Uterus (tissue), 4 donors: ENCODE measurements around the gene SLC16A1. TPM values are rescaled to one million over a fixed set of nuclear protein-coding genes. Genes with fewer than 3 reads are reported as not detected.
A peak's percentile ranks its signal among the peaks of the same experiment; 100 is the strongest.
"Not testable (repeated sequence)": the region's sequence is repeated elsewhere in the genome, so short reads cannot be mapped to it uniquely, and the experiment has no call there.

ENCODE experiments used
- DNase-seq, 2 donors: peaks; one replicate each; pipeline ENCODE4 v3.0.0-alpha.2; 2019 to 2020
- H3K27ac ChIP-seq, 2 donors: fragments of 200-600 bp; sonication (generic); 1 replicate in 1 of 2; 2 replicates in 1 of 2; pipeline ENCODE4 v1.5.1; 2016 to 2018
- H3K27me3 ChIP-seq, 2 donors: fragments of 200-600 bp; sonication (generic); one replicate each; pipeline ENCODE4 v1.5.1; 2018 to 2019; ENCODE audit warnings: control low read depth in 1 of 2
- H3K36me3 ChIP-seq, 2 donors: fragments of 200-600 bp; sonication (generic); one replicate each; pipeline ENCODE4 v1.5.1; 2019; ENCODE audit warnings: control low read depth in 1 of 2
- H3K4me1 ChIP-seq, 2 donors: fragments of 200-600 bp; sonication (generic); one replicate each; pipeline ENCODE4 v1.5.1; 2018 to 2019; ENCODE audit warnings: control low read depth in 1 of 2
- H3K4me3 ChIP-seq, 2 donors: fragments of 200-600 bp; sonication (generic); 1 replicate in 1 of 2; 2 replicates in 1 of 2; pipeline ENCODE4 v1.5.1; 2018 to 2019; ENCODE audit warnings: mild to moderate bottlenecking in 1 of 2
- H3K9me3 ChIP-seq, 2 donors: fragments of 200-600 bp; sonication (generic); one replicate each; pipeline ENCODE4 v1.5.1; 2019; ENCODE audit warnings: control low read depth in 1 of 2
- CTCF ChIP-seq, 4 experiments: fragments of 200-600 bp in 2 of 4; fragments of 450-650 bp in 2 of 4; sonication (generic) in 2 of 4; IDR thresholded peaks; one replicate each; pipeline ENCODE4 v1.5.1; 2016 to 2019; ENCODE audit warnings: antibody characterized with exemption in 4 of 4, mild to moderate bottlenecking in 2 of 4, moderate library complexity in 1 of 4
- POLR2A ChIP-seq, 2 donors: fragments of 450-650 bp; IDR thresholded peaks; one replicate each; pipeline ENCODE4 v1.6.1; 2016; ENCODE audit warnings: antibody characterized with exemption in 2 of 2, mild to moderate bottlenecking in 1 of 2, moderate library complexity in 1 of 2
- intact Hi-C: fragments of 100-400 bp; cut with DNase I; formaldehyde crosslinking; loops from one replicate; pipeline ENCODE4 v1.15.1; 2023; ENCODE audit warnings: low total_unique reads
- total RNA-seq, 4 donors: library from RNA; depleted of rRNA in 3 of 4; stranded (reverse); fragments of >200 nt in 3 of 4; gene quantifications; one replicate each; pipeline versions ENCODE4 v1.1.0 to v1.2.4, GENCODE V29; 2014 to 2023
- donor health status: DM: yes; HTN: yes; CAD: no.

SLC16A1 gene
- total RNA-seq, 4 donors from 2014 or later: 12.6 to 76.3 (median 39.5) TPM

GRCh38 chr1:112982328-112982727 lies 26.3 kb upstream of the SLC16A1 start:
- H3K4me1 ChIP-seq: no peaks in the 10 kb centered on the region
- TF ChIP-seq CTCF (IDR thresholded peaks at IDR 0.05) (no peak), POLR2A (IDR thresholded peaks at IDR 0.05) (no peak)
- H3K4me3 ChIP-seq: no peak overlapping the region
- no peaks in the 10 kb centered on the region for H3K9me3 ChIP-seq
- no peak overlapping the region for H3K27ac ChIP-seq
- no peak for DNase-seq
- no peaks in the 10 kb centered on the region for H3K27me3 ChIP-seq
- H3K36me3 ChIP-seq: no peaks in the 10 kb centered on the region
- intact Hi-C loops: no loop called here

GRCh38 chr1:112981834-112982233 lies 25.8 kb upstream of the SLC16A1 start:
- H3K9me3 ChIP-seq, intact Hi-C loops: not testable (repeated sequence)

GRCh38 chr1:112981426-112981825 lies 25.4 kb upstream of the SLC16A1 start:
- H3K36me3 ChIP-seq: no peaks in the 10 kb centered on the region
- H3K4me1 ChIP-seq: no peaks in the 10 kb centered on the region
- DNase-seq: no peak
- TF ChIP-seq POLR2A (IDR thresholded peaks at IDR 0.05) (no peak), CTCF (IDR thresholded peaks at IDR 0.05) (no peak)
- H3K4me3 ChIP-seq: no peak overlapping the region
- no peak overlapping the region for H3K27ac ChIP-seq
- intact Hi-C loops: no loop called here
- no peaks in the 10 kb centered on the region for H3K9me3 ChIP-seq
- H3K27me3 ChIP-seq: no peaks in the 10 kb centered on the region

More at GRCh38 chr1:112981834-112982233, 25.8 kb upstream of the SLC16A1 start:
- not testable (repeated sequence) for H3K4me1 ChIP-seq, H3K27ac ChIP-seq, H3K36me3 ChIP-seq, DNase-seq, H3K27me3 ChIP-seq, H3K4me3 ChIP-seq

GRCh38 chr1:112975336-112975735 lies 19.3 kb upstream of the SLC16A1 start:
- Histone ChIP-seq H3K4me1 (no peaks in the 10 kb centered on the region), H3K27ac (peak overlapping the region; percentile 16 to 75), H3K27me3 (no peaks in the 10 kb centered on the region), H3K36me3 (no peaks in the 10 kb centered on the region), H3K4me3 (no peak overlapping the region), H3K9me3 (no peaks in the 10 kb centered on the region)
- TF ChIP-seq POLR2A (IDR thresholded peaks at IDR 0.05) (no peak), CTCF (IDR thresholded peaks at IDR 0.05) (no peak)
- intact Hi-C loops: no loop called here
- DNase-seq: no peak

GRCh38 chr1:112974646-112975045 lies 18.6 kb upstream of the SLC16A1 start:
- TF ChIP-seq POLR2A (IDR thresholded peaks at IDR 0.05) (no peak), CTCF (IDR thresholded peaks at IDR 0.05) (no peak)
- intact Hi-C loops: no loop called here
- no peaks in the 10 kb centered on the region for H3K4me1 ChIP-seq
- H3K36me3 ChIP-seq: no peaks in the 10 kb centered on the region
- H3K27me3 ChIP-seq: no peaks in the 10 kb centered on the region
- no peak overlapping the region for H3K4me3 ChIP-seq
- H3K9me3 ChIP-seq: no peaks in the 10 kb centered on the region
- peak overlapping the region; percentile 16 to 75 for H3K27ac ChIP-seq
- no peak for DNase-seq

- Histone ChIP-seq H3K4me3 (no peak overlapping the region), H3K36me3 (no peaks in the 10 kb centered on the region), H3K27ac (peak overlapping the region; percentile 16 to 75), H3K27me3 (no peaks in the 10 kb centered on the region), H3K4me1 (no peaks in the 10 kb centered on the region), H3K9me3 (no peaks in the 10 kb centered on the region)
- no peak for DNase-seq
- intact Hi-C loops: no loop called here
- TF ChIP-seq CTCF (IDR thresholded peaks at IDR 0.05) (no peak), POLR2A (IDR thresholded peaks at IDR 0.05) (no peak)
Observed at GRCh38 chr1:112973788-112974187, 17.8 kb upstream of the SLC16A1 start.
